ENCODE results near the gene SPATA3.
A peak's percentile ranks its signal among the peaks of the same experiment; 100 is the strongest.
"Not testable (repeated sequence)": the region's sequence is repeated elsewhere in the genome, so short reads cannot be mapped to it uniquely, and the experiment has no call there.

The SPATA3 gene

DNA sequence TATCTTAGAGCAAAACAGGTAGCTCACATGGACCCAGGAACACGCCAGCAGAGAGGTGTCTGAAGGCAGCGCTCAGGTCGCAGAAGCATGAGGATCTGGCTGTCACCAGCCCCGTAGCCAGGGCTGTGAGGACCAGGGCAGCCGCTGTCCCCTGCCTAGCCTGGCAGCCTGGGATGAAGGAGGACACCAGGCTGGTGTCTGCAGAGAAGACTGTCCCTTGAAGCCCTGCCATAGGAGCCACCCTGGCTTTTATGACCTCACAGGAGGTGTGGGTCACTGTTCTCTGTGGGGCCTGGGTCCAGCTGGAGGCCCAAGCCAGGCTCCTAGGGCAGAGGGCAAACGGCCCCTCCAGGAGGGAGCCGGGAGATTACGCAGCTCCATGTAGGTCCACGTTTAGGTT, at the start of gene SPATA3:
Gene SPATA3 (plus strand): TSS at position 301 of the 400 bp plus-strand sequence. CDS start 113 bp downstream, outside the sequence.
- DNase-seq = no peak

DNA sequence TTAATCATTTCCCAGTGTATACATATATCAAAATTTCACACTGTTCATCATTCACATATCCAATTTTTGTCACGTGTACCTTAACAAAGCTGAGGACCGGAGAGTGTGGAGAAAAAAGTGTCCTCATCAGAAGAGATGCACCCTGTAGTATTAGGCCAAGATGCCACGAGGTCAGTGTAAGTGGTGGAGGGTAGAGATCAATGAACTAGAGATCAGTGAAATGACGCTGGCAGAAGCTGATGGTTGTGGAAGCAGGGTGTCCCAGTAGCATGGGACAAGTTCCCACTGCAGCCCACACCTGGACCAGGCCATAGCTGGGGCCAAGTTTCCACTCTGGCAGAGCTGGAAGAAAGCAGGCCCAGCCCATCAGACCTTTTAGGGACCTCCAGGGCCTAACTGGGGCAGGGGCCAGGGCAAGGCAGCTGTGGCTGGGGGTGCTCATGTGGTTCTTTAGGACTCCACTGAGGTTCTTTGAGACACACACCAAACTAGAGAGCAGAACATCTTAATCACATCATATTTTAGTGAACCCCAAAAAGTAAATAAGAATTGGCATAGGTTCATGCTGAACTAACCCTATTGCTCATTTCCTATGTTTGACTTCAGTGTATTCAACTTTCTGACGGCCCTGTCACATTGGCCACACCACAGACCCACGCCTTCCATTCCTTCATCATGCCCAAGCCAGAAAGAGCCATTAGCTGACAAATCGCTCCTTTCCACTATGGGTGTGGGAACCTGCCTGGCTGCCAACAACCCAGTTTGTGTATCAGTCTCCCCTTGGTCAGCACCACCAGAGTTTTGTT, 49.3 kb upstream of the SPATA3 start:
- DNase-seq = no peak

DNA sequence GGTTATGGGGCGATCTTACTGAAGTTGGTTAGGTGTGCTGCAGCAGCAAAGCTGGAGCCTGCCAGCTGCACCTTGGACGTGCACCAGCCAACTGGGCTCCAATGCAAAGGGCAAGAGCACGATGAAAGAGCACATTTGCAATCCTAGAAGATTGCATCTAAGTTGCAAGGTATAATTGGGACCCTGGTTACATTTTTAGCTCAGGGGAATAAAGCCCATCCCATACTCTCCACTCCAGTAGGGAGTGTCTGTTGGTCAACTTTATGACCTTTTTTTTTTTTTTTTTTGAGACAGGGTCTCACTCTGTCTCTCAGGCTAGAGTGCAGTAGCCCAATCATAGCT, 48.7 kb upstream of the SPATA3 start:
- DNase-seq = no peak

- no peak for DNase-seq
Observed at GRCh38 chr2:230947908-230948365, 48.0 kb upstream of the SPATA3 start.

- DNase-seq = no peak
Observed at GRCh38 chr2:230949966-230950873, 45.7 kb upstream of the SPATA3 start.

DNA sequence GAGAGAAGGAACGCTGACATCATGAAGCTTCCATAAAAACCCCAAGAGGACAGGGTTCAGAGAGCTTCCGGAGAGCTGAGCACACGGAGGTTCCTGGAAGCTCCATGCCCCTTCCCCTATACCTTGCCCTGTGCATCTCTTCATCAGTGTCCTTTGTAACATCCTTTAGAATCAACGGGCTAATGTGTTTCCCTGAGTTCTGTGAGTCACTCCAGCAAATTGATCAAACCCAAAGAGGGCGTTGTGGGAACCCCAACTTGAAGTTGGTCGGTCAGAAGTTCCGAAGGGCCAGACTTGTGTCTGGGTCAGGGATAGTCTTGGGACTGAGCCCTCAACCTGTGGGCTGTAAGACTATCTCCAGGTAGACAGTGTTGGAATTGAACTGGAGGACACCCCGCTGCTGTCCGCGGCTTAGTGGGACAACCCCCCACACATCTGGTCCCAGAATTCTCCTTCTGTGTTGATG, 45.0 kb upstream of the SPATA3 start:
- no peak for DNase-seq

DNA sequence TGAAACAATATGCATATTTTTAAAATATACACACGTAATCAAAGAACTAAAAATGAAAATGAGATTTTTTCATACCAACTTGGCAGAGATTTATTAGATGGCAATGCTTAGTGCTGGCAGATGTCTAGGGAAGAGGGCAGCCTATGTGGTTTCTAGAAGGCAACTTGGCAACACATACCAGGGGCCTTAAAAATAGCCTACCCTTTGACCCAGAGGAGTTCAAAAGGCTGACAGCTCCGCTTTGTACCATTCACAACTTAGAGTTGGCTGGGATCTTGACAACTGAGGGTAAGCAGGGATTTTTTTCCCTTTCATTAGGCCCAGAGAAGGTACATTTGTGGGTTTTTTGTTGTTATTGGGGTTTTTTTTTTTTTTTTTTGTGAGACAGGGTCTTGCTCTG, 44.5 kb upstream of the SPATA3 start:
- DNase-seq = no peak

DNA sequence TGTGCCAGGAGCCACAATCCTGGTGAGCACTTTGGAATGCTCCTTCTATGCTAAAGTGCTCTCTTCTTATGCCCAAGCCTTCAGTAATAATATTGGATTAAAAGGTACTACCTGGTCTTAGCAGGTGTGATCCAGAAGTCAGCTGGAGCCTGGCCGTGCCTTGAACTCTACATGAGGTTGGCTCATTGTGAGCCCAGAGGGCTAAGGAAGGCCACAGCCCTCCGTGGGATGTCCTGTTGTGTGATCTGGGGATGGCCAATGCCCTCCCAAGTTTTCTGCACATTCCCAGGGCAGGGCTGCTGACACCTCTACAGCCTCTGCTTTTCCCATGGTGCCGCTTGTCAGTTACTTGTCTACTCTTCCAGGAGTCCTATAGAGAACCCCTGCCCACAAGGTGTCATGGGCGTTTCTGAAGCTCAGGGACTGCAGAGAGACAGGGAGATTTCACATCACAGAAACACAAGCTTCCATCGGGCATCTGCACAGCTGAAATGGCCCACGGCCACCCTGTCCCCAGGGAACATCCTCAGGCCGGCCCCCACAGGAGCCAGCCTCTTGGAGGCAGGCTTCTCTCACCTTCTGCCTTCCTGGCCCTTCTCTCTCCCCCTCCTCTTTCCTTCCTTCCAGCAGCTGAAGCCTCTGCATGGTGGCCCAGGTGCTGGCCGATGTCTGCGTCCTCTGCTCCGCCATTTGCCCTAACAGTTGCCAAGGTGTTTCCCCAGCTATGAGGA, 43.5 kb upstream of the SPATA3 start:
- DNase-seq = no peak

DNA sequence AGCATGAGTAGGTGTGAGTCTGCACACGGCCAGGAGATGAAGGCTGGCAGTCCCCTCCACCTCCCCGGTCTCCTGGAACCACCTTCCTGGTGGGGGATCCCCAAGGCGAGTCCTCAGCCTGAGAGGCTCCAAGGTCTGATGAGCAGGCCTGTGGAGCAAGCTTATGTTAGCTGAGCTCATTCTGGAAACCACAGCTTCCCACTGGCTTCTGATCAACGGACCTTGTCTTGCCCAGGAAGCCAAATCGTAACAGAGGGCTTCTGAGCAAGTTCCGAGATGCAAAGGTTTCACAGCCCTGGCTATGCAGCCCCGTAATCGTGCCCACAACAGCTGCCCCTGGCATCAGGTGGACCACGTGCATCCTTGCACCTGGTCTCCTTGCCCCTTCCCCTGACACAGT, 42.1 kb upstream of the SPATA3 start:
- no peak for DNase-seq

DNA sequence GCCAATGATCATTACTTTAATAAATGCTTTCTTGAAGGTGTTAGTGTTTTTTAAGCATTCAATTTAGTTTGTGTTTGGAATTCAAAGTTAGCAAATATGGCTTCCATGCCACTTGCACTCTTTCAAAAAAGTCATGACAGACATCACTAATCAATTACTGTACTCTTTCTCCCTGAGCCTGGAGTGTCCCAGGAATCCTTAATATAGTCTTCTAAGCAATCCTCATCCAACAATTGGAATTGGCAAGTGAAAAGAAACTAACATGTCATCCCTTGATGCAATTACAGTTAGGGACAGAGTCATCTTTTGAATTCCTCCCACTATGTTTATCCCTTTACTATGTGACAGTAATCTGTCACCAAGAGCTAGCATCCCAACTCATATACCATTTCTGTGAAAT, 41.2 kb upstream of the SPATA3 start:
- no peak for DNase-seq

GRCh38 chr2:230955163-230955737, 40.7 kb upstream of the SPATA3 start:
- no peak for DNase-seq

DNA sequence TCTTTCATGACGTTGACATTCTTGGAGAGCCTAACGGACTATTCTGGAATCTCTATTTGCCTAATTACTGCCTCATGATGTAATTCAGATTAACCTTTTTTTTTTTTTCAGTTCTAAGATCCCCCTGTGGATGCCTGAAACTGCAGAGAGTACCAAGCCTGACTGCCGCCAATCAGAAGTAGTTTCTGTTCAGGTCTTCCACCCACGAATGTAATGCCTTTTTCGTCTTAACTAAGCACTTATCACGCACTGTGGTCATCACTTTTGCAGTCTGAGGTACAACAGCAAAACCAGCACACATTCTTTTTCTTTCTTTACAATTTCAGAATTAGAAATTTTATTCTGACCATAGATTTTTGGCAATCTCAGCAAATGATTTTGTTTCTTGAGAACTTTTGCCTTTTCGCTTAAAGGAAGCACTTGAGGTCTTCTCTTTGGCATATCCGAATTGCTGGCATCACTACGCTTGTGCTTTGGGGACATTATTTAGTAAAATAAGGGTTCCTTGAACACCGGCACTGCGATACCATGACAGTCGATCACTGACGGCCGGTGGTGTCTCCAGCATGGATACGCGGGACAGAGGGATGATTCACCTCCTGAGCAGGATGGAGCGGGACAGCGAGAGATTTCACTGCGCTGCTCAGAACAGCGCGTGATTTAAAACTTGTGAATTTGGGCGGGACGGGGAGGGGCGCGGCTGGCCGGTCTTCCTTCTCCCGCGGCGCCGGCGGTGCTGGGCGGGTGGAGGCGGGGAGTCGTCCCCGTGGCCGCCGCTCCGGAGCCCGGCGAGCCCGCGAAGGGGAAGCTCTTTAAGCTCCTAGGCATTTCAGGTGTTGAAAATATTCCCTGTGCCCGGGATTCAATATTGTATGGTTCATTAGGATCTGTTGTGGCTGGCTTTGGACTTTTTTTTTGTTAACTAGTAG, 38.8 kb upstream of the SPATA3 start:
- peak; percentile 28 for DNase-seq

DNA sequence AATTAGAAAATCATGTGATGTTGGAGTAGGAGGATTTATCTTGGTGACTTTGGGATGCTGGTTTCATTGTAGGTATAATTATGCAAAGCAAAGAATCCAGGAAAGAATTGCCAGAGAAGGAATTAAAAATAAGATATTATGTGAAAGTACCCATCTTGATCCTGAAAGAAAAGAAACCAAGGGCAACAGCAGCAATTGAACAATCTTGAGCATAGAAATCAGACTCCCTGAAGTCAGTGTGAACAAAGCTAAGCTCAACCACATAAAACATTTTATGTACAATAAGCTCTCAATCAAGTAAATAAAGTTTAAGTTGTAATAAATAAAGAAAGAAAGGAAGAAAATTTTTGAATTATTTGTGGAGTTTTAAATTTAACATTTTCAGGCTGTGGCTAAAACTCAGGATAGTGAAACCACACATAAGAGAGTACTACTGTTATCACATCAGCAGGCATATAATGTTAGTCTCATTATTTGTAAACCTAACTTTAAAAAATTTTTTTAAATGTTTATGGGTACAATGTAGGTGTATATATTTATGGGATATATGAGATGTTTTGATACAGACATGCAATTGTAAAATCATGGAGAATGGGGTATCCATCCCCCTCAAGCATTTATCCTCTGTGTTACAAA, 38.0 kb upstream of the SPATA3 start:
- no peak for DNase-seq

DNA sequence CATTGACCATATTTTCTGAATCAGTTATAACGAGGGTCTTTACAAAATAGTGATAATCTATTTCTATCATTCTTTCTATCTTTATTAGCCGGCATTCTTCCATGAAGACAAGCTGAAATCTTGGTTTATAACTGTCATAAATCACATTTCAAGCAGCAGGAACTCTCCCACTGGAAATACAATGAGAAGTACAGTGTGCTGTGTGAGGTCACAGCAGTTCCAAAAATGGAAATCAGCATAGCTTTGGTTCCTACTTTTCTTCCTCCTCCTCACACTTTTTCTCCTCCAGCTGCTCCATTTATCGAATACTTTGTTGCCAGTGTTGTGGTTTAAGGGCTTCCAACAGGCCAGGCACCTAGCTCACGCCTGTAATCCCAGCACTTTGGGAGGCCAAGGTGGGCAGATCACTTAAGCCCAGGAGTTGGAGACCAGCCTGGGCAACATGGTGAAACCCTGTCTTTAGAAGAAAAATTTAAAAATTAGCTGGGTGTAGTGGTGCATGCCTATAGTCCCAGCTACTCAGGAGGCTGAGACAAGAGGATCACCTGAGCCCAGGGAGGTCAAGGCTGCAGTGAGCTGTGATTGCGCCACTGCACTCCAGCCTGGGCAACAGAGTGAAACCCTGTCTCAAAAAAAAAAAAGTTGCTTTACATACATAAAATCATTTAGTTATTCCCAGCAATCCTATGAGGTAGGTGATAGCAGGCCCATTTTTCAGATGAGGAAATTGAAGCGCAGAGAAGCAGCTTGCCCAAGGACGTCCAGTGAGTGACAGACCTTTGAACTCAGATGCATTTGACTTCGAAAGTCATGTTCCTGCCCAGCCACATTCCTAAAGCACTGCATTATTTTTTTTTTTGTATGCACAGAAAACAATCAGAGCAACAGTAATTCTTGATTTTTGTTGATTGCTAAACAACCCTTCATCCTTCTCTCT, 36.8 kb upstream of the SPATA3 start:
- DNase-seq = no peak

DNA sequence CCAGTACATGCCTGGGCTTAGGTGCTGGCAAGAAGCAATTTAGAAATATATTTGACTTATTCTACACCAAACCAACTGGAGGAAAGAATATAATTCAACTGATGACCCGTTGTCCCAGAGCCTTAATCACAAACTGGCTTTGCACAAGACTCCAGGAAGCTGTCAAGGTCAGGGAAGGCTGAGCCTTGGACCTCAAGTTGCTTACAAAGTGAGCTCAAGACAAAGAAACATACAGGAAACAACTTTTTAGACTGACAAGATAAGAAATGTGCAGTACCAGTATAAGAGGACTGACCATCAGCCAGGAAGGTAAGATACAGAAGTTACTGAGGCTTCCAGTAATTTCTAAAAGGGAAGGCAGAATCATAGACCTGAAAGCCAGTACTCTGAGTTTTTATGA, 35.9 kb upstream of the SPATA3 start:
- no peak for DNase-seq

GRCh38 chr2:230961091-230961491, 34.8 kb upstream of the SPATA3 start:
- no peak for DNase-seq

DNA sequence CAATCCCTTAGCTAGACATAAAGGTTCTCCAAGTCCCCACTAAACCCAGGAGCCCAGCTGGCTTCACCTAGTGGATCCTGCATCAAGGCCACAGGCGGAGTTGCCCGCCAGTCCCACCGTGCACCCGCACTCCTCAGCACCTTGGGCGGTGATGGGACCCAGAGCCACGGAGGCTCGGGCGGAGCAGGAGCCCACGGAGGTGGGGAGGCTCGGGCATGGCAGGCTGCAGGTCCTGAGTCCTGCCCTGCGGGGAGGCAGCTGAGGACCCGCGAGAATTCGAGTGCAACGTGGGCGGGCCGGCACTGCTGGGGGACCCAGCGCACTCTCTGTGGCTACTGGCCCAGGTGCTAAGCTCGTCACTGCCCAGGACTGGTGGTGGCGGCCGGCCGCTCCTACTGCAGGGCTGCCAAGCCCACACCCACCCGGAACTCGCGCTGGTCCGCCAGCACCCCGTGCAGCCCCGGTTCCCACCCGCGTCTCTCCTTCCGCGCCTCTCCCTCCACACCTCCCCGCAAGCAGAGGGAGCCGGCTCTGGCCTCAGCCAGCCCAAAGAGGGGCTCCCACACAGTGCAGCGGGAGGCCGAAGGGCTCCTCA, 31.7 kb upstream of the SPATA3 start:
- DNase-seq = no peak

DNA sequence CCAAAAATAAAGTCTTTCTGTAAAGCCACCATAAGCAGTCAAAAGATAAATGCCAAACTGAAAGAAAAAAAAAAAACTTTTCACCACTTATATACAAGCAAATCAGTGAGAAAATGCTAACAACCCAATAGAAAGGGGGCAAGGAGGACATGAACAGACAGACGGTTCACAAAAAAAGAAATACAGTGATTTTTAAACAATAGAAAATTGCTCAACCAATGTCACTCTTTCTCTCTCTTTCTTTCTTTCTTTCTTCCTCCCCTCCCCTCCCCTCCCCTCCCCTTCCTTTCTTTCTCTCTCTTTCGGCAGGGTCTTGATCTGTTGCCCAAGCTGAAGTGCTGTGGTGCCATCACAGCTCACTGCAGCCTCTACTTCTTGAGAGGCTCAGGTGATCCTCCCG, 28.8 kb upstream of the SPATA3 start:
- no peak for DNase-seq

DNA sequence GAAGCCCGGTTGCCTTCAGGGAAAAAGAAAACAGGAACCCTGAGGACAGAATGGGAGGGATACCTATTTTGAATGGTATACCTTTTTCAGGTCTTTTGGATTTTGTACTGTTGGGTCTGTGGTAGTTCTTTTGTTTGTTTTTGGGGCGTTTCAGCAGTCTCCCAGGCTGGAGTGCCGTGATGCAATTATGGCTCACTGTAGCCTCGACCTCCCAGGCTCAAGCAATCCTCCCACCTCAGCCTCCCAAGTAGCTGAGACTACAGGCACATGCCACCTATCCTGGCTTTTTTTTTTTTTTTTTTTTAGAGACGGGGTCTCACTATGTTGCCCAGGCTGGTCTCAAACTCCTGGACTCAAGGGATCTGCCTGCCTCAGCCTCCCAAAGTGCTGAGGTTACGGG, 27.6 kb upstream of the SPATA3 start:
- not testable (repeated sequence) for DNase-seq
